Upper lobe of left lung (tissue), 4 donors: Measurements from ENCODE around the gene PDZK1IP1.

Experiments used
- CTCF ChIP-seq, 6 experiments: fragments of 450-650 bp in 4 of 6; fragments of 200-600 bp in 2 of 6; sonication (generic) in 2 of 6; IDR thresholded peaks; one replicate each; pipeline ENCODE4 v1.5.1; 2016 to 2019; ENCODE audit warnings: antibody characterized with exemption in 6 of 6
- EP300 ChIP-seq, 4 donors: sonication (generic); formaldehyde crosslinking; IDR thresholded peaks; one replicate each; pipeline ENCODE4 v1.5.1; 2017; ENCODE audit warnings: antibody characterized with exemption in 4 of 4, control low read depth in 2 of 4
- POLR2A ChIP-seq, 4 donors: fragments of 450-650 bp; IDR thresholded peaks; one replicate each; pipeline ENCODE4 v1.5.1; 2016 to 2017; ENCODE audit warnings: antibody characterized with exemption in 4 of 4, mild to moderate bottlenecking in 2 of 4

- TF ChIP-seq CTCF (IDR thresholded peaks at IDR 0.05) = no peak
- no peak for TF ChIP-seq POLR2A (IDR thresholded peaks at IDR 0.05)
- peak in 1 of 4 donors; percentile 17 for TF ChIP-seq EP300 (IDR thresholded peaks at IDR 0.05)
Measured at GRCh38 chr1:47211796-47212269, 22.0 kb upstream of the PDZK1IP1 start.
